Measurements from ENCODE around the gene PLEKHH2.
"Not testable (repeated sequence)": the region's sequence is repeated elsewhere in the genome, so short reads cannot be mapped to it uniquely, and the experiment has no call there.

Gene PLEKHH2

DNA sequence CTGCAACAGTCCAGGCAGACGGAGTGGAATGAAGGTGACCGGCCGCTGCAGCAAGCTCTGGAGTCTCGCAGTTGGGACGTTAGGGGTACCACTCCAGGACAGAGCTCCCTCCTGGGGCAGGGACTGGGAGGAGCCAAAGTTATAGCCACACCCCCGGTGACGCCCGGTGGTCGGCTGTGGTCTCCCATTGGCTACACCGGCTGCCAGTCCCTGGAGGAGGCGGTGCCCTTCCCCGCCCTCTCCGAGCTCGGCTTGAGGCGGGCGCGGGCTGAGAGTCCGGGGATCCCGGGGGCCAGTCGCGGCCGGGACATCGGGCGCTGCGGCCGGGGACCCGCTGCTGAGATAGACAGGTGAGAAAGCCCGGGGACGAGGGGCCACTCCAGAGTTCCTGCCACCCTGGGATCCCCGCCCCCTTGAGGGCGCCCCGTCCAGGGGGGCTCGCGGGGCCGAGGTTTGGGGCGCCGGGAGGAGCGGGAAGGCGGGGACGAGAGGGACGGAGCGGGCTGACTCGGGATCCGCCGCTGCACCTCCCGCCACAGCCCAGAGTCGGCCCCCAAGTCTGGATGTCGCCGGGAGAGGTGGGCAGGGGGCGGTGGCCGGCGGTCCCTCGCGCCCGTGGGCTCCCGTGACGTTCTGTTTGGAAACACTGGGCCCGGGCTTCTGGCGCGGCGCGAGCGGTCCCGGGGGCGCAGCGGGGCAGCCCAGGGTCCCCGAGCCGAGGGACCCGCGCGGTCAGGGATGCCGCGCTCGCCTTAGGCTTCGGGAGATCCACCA lies at the start of gene PLEKHH2:
Gene PLEKHH2, plus strand, starts transcription at position 231 of the 774 bp plus-strand sequence. CDS start 7,414 bp downstream, outside the sequence.
- peak; percentile 95 for DNase-seq

DNA sequence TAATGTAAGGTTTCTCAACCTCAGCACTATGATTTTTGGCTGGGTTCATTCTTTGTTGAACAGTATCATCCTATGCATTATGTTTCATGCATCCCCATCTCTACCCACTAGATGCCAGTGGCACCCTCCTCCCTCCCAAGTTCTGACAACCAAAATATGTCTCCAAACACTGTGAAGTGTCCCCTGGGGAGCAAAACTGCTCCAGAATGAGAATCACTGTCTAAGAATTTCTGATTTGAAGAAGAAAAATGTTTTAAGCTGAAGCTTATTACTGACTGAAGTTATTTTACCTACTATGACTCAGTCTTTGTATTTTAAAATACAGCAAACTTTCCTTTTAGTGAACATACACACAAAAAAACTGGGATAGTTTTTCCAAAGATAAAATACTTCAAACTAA lies 44.6 kb upstream of the PLEKHH2 start:
- no peak for DNase-seq

DNA sequence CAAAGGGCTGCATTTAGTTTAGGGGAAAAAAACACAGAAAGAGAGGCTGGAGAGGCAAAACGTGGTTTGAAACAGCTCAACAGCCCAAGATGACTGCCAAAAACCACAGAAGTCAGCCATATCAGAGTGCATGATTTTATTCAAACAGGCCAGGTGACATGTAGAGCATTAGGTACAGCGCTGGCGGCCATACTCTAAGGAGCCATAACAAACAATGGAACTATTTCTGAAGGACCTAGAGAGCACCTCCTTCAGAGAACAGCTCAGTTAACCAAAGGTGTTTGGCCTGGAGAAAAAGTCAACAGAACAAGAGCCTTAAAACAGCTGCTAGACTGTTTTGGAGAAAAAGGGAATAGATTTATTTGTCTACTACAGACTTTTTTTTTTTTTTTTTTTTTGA lies 43.8 kb upstream of the PLEKHH2 start:
- no peak for DNase-seq

GRCh38 chr2:43594875-43595274 lies 42.2 kb upstream of the PLEKHH2 start:
- DNase-seq, result no peak

DNA sequence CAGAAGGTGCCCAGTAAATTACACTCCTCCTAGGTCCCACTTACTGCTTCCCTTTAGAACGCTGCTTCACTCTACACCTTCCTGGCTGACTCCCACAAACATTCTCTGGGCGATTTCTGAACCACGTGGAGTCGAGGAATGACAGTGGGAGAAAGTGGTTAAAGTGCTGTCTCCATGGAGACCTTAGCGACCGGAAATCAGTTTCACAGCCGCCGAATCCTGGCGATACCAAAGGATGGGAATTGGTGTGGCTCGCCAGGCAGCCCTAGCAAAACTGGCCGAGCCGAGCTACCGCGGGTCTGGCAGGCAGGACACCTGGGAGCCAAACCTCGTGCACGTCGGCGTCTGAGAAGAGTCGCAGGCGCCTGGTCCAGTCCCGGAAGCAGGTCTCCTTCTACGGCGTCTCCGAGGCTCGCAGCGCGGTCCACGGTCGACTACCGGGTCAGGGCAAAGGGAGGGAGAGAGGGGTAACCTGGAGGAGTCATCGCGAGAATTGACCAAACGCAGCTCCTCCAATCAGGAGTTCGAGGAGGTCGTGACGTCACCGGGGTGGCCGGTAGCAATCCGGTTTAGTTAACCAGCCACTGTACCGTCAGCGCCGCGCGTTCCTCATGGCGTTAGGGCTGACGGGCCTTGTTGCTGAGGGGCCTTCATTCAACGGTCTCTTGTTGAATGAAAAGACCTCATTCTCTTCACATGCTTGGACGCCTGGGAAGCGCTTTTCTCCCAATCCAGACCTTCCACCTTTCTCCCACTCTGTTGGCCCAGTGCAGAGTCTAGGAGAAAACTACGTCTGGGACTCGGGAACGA lies 41.3 kb upstream of the PLEKHH2 start, which contains the start of gene THADA:
Gene THADA, minus strand, starts transcription at position 436 of the 810 bp plus-strand sequence. CDS start 3,646 bp downstream, outside the sequence.
- peak; percentile 99 for DNase-seq

DNA sequence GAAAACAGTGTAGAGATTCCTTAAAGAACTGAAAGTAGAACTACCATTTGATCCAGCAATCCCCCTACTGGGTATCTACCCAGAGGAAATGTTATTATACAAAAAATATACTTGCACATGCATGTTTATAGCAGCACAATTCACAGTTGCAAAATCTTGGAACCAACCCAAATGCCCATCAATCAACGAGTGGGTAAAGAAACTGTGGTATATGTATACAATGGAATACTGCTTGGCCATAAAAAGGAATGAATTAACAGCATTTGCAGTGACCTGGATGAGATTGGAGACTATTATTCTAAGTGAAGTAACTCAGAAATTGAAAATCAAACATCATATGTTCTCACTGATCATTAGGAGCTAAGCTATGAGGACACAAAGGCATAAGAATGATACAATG lies 36.5 kb upstream of the PLEKHH2 start:
- not testable (repeated sequence) for DNase-seq

- no peak for DNase-seq
Observed at GRCh38 chr2:43604674-43605073, 32.4 kb upstream of the PLEKHH2 start.

GRCh38 chr2:43605079-43605655 lies 31.9 kb upstream of the PLEKHH2 start:
- DNase-seq, result peak; percentile 76

GRCh38 chr2:43605851-43606250 lies 31.2 kb upstream of the PLEKHH2 start:
- DNase-seq, result no peak

DNA sequence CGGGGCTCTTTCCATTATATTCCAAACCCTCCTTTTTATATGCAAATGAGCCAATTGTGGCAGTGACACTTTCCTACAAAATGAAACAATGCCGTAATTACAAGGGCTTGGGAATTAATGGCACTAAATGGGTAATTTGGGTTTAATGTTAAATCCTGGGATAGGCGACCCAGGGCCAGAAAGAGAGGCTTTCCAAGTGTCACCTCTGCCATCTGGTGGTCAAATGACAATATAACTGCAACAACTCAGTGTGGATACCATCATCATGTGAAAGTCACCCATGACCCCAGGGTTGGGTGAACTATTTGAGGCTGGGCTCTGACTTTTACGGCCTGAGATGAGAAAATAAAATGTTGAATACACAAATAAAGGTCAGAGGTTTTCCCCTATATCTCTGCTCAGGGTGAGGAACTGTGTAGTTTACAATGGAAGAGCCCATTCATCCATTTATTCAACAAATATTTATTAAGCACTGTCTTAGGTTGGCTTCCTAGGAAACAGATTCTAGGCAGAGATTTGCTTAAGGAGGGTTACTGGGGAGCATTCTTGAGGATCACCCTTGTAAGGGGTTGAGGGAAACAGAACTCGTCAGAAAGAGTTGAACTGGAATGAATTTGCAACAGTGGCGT lies 27.7 kb upstream of the PLEKHH2 start:
- peak; percentile 59 for DNase-seq

DNA sequence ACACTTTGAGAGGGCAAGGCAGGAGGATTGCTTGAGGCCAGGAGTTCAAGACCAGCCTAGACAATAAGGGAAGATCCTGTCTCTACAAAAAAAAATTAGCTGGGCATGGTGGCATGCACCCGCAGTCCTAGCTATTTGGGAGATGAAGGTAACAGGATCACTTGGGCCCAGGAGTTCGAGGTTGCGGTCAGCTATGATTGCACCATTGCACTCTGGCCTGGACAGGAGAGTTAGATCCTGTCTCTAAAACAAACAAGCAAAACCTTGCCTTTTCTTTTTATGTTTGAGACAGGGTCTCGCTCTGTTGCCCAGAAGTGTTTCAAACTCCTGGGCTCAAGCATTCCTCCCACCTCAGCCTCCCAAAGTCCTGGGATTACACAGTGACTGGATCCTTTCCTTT lies 26.7 kb upstream of the PLEKHH2 start:
- no peak for DNase-seq

GRCh38 chr2:43611987-43612894 lies 24.8 kb upstream of the PLEKHH2 start:
- peak; percentile 80 for DNase-seq

GRCh38 chr2:43612944-43613343 lies 24.1 kb upstream of the PLEKHH2 start:
- no peak for DNase-seq

DNA sequence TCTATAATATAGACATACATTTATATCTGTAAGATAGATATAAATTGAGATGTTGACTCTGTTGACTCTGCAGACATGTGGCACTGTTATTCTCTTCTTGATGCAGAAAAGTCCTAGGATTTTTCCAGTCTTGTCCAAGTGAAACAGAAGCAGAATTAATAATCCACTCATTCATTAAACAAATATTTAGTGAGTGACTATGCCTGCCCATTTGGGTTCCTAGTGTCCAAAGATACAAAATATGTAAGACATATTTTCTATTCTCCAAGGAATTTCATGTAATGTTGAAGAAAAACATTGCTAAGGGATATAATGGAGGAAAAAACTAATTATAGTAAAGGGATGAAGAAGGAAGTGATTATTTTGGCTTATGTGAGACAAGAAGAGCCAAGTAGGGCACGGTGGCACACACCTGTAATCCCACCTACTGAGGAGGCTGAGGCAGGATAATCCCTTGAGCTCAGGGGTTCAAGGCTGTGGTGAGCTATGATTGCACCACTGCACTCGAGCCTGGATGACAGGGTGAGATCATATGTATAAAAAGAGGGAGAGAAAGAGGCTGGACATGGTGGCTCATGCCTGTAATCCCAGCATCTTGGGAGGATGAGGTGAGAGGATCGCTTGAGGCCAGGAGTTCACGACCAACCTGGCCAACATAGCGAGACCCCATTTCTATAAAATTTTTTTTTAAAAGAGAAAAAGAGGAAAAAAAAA lies 19.9 kb upstream of the PLEKHH2 start:
- no peak for DNase-seq

GRCh38 chr2:43619511-43619910 lies 17.5 kb upstream of the PLEKHH2 start:
- no peak for DNase-seq

DNA sequence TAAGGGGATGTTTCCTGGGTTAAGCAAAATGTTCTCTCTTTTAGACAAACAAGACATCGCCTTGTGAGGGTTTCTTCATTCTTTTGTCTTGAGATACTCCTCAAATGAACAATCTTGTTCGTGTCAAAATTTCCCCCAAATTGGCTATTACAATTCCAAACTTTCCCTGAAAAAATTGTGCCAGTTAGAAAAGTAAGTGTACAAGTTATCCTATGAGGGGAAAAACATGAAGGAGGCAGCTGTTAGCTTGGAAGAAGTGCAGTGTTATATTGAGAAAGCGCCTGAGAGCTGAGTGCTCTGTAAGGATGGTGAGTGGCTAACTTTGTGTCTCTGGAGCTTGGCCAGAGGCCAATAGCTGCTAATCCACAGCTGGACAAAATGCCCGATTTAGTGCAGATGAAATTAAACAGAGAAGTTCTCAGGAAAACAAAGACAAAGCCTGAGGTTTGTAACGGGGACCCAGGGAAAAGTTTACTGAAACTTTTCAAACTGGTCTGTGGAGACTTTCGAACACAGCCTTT lies 14.1 kb upstream of the PLEKHH2 start:
- DNase-seq, result no peak

GRCh38 chr2:43631618-43632317 lies 5.3 kb upstream of the PLEKHH2 start:
- no peak for DNase-seq

- DNase-seq, result no peak
Observed at GRCh38 chr2:43634604-43635306, 2.3 kb upstream of the PLEKHH2 start.

GRCh38 chr2:43636153-43636552 lies 907 bp upstream of the PLEKHH2 start:
- DNase-seq, result not testable (repeated sequence)

DNA sequence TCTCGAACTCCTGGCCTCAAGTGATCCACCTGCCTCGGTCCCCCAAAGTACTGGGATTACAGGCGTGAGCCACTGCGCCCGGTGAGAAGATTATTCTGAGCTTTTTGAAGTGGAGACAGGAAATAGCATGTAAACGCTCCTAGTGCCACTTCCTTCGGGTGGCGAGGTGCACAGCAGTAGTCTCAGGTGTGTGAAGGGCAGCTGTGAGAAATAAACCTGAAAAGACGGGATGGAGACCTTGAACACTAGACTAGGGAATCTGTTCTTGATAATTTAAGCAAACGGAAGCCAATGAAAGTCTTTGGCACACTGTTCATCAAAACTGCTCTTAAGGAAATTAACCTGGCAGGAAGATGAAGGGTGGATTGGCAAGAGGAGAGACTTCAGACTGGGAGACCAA lies 439 bp upstream of the PLEKHH2 start:
- no peak for DNase-seq

Data from islet precursor cell (in vitro differentiated cells).